HepG2 (cell line): ENCODE data around the gene ZBTB34. TPM values are rescaled to one million over a fixed set of nuclear protein-coding genes. Genes with fewer than 3 reads are reported as not detected.

ENCODE experiments used
- ATAC-seq: fragments of 200-7000 bp; cut with Tn5 transposase; 3 replicates; pipeline ENCODE4 v1.9.1; 2020; ENCODE audit warnings: mild to moderate bottlenecking, moderate library complexity
- BruUV-seq: library from RNA; stranded (reverse); fragments of 400-500 nt; replicated peaks from 2 replicates; lab custom pipeline; 2021; lab: Mats Ljungman, UMichigan
- CTCF ChIA-PET: fragments of 300-600 bp; formaldehyde crosslinking; extraction: SDS; loops from one replicate; lab custom pipeline; 2021; ENCODE audit warnings: low total read pairs, inconsistent platforms, low intra/inter-chr PET ratio; lab: Yijun Ruan, JAX
- POLR2A ChIA-PET: fragments of 350-600 bp; sonication (Branson Sonifier 250); formaldehyde crosslinking; loops from one replicate; lab custom pipeline; 2020; ENCODE audit warnings: antibody characterized with exemption, inconsistent platforms; lab: Yijun Ruan, JAX
- DNase-seq: peaks from one replicate; pipeline ENCODE4 v3.0.0-alpha.2; 2015; ENCODE audit warnings: low spot score
- FAIRE-seq: peaks from 3 replicates; lab custom pipeline; 2011; peaks lifted over from hg19 to GRCh38; lab: Jason Lieb, UNC
- H2AFZ ChIP-seq: one replicate; pipeline ENCODE4 v1.6.1; 2011; ENCODE audit warnings: low read length, inconsistent platforms
- H3K27ac ChIP-seq: fragments of 300-600 bp; 3 replicates; pipeline ENCODE4 v1.8.0; 2011; ENCODE audit warnings: mixed run types, mild to moderate bottlenecking, mixed read lengths, low read length, inconsistent platforms; ENCODE audit not compliant: insufficient read depth; ENCODE audit errors: extremely low read length
- H3K27me3 ChIP-seq, 2 experiments: fragments of 200-600 bp in 1 of 2; 2 replicates in 1 of 2; 3 replicates in 1 of 2; pipeline versions ENCODE4 v1.6.0 to v1.8.0; 2011; ENCODE audit warnings: low read length in 2 of 2, mild to moderate bottlenecking in 2 of 2, moderate library complexity in 2 of 2, inconsistent platforms in 1 of 2; ENCODE audit not compliant: insufficient read depth in 2 of 2, control insufficient read depth in 1 of 2
- H3K36me3 ChIP-seq, 2 experiments: fragments of 200-600 bp in 1 of 2; replicated peaks in 1 of 2; 2 replicates in 1 of 2; 3 replicates in 1 of 2; pipeline versions ENCODE4 v1.5.1 to v1.8.0; 2011; ENCODE audit warnings: low read length in 2 of 2, inconsistent platforms in 1 of 2; ENCODE audit not compliant: insufficient read depth in 2 of 2, control insufficient read depth in 1 of 2
- H3K4me1 ChIP-seq: 2 replicates; pipeline ENCODE4 v1.5.1; 2012; ENCODE audit warnings: low read length, inconsistent platforms; ENCODE audit not compliant: insufficient read depth
- H3K4me2 ChIP-seq: 2 replicates; pipeline ENCODE4 v1.6.0; 2011; ENCODE audit warnings: low read depth, low read length, inconsistent platforms
- H3K4me3 ChIP-seq, 3 experiments: fragments of 200-600 bp in 1 of 3; sonication (generic), shearing (Covaris generic) in 1 of 3; replicated peaks in 1 of 3; 2 replicates each; pipeline ENCODE4 v1.5.1; 2011 to 2016; ENCODE audit warnings: low read length in 3 of 3, inconsistent platforms in 2 of 3, low read depth in 2 of 3, mild to moderate bottlenecking in 2 of 3, control low read depth in 1 of 3, mixed read lengths in 1 of 3; ENCODE audit not compliant: insufficient read depth in 1 of 3
- H3K79me2 ChIP-seq: one replicate; pipeline ENCODE4 v1.6.1; 2011; ENCODE audit warnings: low read length, inconsistent platforms; ENCODE audit not compliant: insufficient read depth
- H3K9ac ChIP-seq: 2 replicates; pipeline ENCODE4 v1.6.0; 2011; ENCODE audit warnings: mild to moderate bottlenecking, low read depth, low read length, inconsistent platforms; ENCODE audit not compliant: insufficient read depth
- H3K9me3 ChIP-seq: 2 replicates; pipeline ENCODE4 v1.5.1; 2012; ENCODE audit warnings: mild to moderate bottlenecking, low read length
- H4K20me1 ChIP-seq: 2 replicates; pipeline ENCODE4 v1.6.0; 2011; ENCODE audit warnings: inconsistent platforms, mild to moderate bottlenecking, low read length, moderate library complexity; ENCODE audit not compliant: insufficient read depth
- ARID3A ChIP-seq: IDR thresholded peaks from 2 replicates; pipeline ENCODE4 v1.6.1; 2012; ENCODE audit warnings: low read depth, low read length, improper control_type of control experiment
- BATF2 ChIP-seq: sonication (generic); formaldehyde crosslinking; IDR thresholded peaks from 2 replicates; pipeline ENCODE4 v1.8.0; 2022; ENCODE audit warnings: mild to moderate bottlenecking, missing genetic modification reagents, moderate library complexity
- ERF ChIP-seq: IDR thresholded peaks from 2 replicates; pipeline ENCODE4 v1.6.1; 2018; ENCODE audit warnings: missing biosample characterization, missing genetic modification reagents
- HHEX ChIP-seq: IDR thresholded peaks from 2 replicates; pipeline ENCODE4 v1.6.1; 2016; ENCODE audit warnings: control low read depth
- MZF1 ChIP-seq: sonication (generic); formaldehyde crosslinking; IDR thresholded peaks from 2 replicates; pipeline ENCODE4 v1.8.1; 2023; ENCODE audit warnings: mild to moderate bottlenecking, missing genetic modification reagents, borderline replicate concordance
- ZFP36L1 ChIP-seq: sonication (generic); formaldehyde crosslinking; IDR thresholded peaks from 2 replicates; pipeline ENCODE4 v1.8.0; 2022; ENCODE audit warnings: mild to moderate bottlenecking, missing genetic modification reagents, moderate library complexity
- ZNF850 ChIP-seq: sonication (generic); formaldehyde crosslinking; conservative IDR thresholded peaks from 2 replicates; pipeline ENCODE4 v1.9.0; 2021; ENCODE audit warnings: mild to moderate bottlenecking, missing genetic modification reagents
- WGBS: methylation state at CpG from one replicate; pipeline ENCODE4 v1.1.6; 2017; ENCODE audit warnings: low lambda C conversion rate; 5-methylcytosine and 5-hydroxymethylcytosine counted together
- in situ Hi-C: cut with HindIII; loops from 2 replicates; pipeline ENCODE4 v1.10.0; 2017; ENCODE audit warnings: low pct_unique_long_range_greater_than_20kb; ENCODE audit not compliant: extremely low pct_ligation_motif_present
- intact Hi-C: fragments of 100-400 bp; cut with micrococcal nuclease; formaldehyde crosslinking; loops from one replicate; pipeline ENCODE4 v1.10.0; 2022; ENCODE audit not compliant: unreplicated experiment
- polyA plus RNA-seq, 8 experiments: library from polyadenylated mRNA; depleted of rRNA in 3 of 8; stranded (reverse) in 7 of 8; unstranded in 1 of 8; fragments of >200 nt; fragmentation: Illumina TruSeq in 4 of 8; extraction: Trizol in 4 of 8; gene quantifications; 2 replicates each; pipeline versions ENCODE4 v1.2.1 to v1.2.3, GENCODE V29; 2011 to 2016; ENCODE audit warnings: low read depth in 4 of 8, missing spikeins in 1 of 8, mixed read lengths in 1 of 8; ENCODE audit not compliant: insufficient read depth in 1 of 8
- total RNA-seq, 5 experiments: library from RNA; depleted of rRNA; stranded (reverse); fragments of >200 nt; fragmentation: Illumina TruSeq; extraction: Trizol; gene quantifications; 2 replicates each; pipeline ENCODE4 v1.2.3, GENCODE V29; 2016; ENCODE audit warnings: low read depth in 1 of 5

The ZBTB34 gene
- total and polyA plus RNA-seq, 2 of the 13 experiments (the other 11 are each of a cell fraction or from before 2014, with no cell fraction given), result 5.9 to 8.7 TPM

GRCh38 chr9:126833710-126834345, 26.6 kb upstream of the ZBTB34 start:
- no peaks in the 10 kb centered on the region for H4K20me1 ChIP-seq
- H3K9ac ChIP-seq, result no peak overlapping the region
- H3K27me3 ChIP-seq, result no peaks in the 10 kb centered on the region
- peaks cover 31% of the 10 kb centered on the region for H3K4me1 ChIP-seq
- no peak overlapping the region for H2AFZ ChIP-seq
- TF ChIP-seq ZNF850 (CRISPR knock-in tag) (no peak), ERF (CRISPR knock-in tag) (no peak), MZF1 (CRISPR knock-in tag) (no peak), ARID3A (no peak), BATF2 (CRISPR knock-in tag) (no peak), ZFP36L1 (no peak), HHEX (CRISPR knock-in tag) (no peak)
- H3K4me3 ChIP-seq, result no peak overlapping the region
- POLR2A ChIA-PET, result no interaction called here
- H3K36me3 ChIP-seq, result peaks cover 17 to 39% of the 10 kb centered on the region in 2 experiments; a peak in 4 of 5 replicates
- WGBS, result 96% methylated on average over 8 of the region's 8 CpGs
- FAIRE-seq (no peak), DNase-seq (no peak), ATAC-seq (no peak)
- no peak overlapping the region for H3K27ac ChIP-seq
- H3K79me2 ChIP-seq, result peaks cover 9% of the 10 kb centered on the region
- CTCF ChIA-PET, result no interaction called here
- no peak overlapping the region for H3K4me2 ChIP-seq
- intact Hi-C loops, result no loop called here
- TSS peak; percentile 17 for BruUV-seq
- no peaks in the 10 kb centered on the region for H3K9me3 ChIP-seq
- in situ Hi-C loops, result no loop called here
